Stimulated activated CD8-positive, alpha-beta memory T cell treated with anti-CD3 and anti-CD28 coated beads, Interleukin-7, amount 100 ng/mL, for 1 hour (primary cell): Measurements from ENCODE around the gene PRG3.
"Not testable (repeated sequence)": the region's sequence is repeated elsewhere in the genome, so short reads cannot be mapped to it uniquely, and the experiment has no call there.

Experiments
- DNase-seq, 2 donors: peaks; one replicate each; pipeline ENCODE4 v3.0.0-alpha.2; 2020; ENCODE audit warnings: low read depth in 2 of 2

Gene PRG3

DNA sequence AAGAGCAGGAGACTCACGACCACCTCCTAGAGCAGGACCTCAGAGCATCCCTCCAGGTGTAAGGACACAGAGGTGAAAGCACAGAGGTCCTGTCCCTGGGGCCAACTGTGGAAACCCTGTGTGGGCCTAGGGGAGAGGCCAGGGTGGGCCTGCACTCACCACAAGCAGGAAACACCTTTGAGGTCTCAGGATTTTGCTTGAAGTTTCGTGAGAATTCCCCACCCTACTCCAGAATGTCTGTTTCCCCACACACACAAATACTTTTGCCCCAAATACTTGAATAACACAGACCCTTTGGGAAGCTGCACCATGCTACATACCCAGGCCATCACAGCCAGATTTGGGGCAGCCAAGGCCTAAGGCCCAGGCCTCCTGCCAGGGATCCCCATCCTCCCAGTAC lies 27.8 kb upstream of the PRG3 start:
- no peak for DNase-seq

DNA sequence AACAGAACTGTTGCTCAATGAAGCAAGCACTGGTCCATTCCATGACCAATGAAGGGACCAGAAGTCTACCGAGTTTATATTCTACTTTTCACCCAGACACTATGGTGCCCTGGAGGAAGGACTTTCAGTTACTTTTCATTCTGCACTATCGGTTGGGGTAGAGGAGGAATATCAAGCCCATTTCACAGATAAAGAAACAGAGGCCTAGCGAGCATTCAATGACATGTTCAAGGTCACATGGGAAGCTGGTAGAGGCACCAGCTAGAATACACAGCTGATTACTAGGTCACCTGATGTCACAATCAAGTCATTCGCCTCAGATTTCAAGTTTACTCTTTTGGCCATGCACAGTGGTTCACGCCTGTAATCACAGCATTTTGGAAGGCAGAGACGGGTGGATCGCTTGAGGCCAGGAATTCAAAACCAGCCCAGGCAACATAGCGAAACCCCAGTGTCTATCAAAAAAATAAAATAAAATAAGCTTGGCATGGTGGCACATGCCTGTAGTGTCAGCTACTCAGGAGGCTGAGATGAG lies 27.1 kb upstream of the PRG3 start:
- no peak for DNase-seq

DNA sequence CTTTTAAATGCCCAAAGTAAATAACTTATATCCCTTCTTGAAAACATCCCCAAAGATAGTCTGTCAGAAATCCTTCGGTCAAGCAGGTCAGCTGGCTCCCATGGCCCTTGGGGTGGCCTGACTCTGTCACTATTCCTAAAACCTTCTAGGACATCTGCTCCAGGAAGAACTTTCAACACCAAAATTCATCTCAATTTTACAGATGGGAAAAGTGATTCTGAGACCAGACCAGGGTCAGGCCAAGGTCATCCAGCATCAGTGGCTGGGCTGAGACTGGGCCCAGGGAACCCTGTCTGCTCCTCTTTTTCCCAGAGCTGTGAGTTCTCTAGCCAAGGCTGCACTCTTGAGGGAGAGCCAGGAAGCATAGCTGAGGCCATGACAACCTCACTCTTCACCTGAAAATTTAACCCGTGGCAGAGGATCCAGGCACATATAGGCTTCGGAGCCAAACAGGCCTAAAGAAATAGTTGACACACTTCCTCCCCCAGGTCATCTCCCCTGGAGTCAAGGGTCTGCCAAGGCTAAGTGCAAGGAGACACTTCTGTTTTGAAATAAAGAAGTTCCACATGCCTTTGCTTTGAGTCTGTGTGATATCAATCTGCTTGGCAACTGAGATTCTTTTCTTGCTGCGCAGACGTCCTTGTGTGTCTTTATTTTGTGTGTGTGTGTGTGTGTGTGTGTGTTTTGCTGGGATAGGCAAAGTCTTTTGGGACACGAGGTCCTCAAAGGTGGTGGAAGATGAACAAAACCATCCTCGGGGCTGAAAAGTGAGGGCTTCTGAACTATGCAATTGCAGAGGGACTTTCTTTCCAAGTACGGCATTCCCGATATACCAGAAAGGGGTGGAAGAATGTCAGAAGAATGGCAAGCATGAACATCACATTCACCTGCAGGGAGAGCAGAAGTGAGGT lies 26.3 kb upstream of the PRG3 start:
- DNase-seq = no peak

DNA sequence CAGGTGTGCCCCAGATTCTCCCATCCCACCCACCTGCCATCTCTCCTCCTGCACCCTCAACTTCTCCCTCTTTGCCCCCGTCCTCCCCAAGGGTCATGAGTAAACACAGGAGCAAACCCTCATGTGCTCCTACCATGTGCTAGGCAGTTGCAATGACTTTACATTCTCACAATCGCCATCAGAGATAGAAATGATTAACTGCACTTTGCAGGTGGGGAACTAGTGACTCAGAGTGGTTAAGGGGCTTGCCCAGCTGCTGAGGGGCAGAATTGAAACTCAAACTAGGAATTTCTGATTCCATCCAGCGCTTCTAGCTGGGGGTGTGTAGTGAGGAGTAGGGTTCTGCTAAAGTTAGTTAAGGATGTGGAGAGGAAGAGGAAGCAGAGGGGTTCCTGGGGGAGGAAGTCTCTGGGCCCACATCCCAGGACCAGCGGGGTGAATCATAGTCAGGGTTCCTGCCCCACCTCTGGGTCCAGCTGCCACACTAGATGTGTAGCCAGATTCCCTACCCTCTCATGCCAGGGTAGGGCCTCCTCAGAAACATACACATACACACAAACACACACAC lies 25.5 kb upstream of the PRG3 start:
- DNase-seq = no peak

DNA sequence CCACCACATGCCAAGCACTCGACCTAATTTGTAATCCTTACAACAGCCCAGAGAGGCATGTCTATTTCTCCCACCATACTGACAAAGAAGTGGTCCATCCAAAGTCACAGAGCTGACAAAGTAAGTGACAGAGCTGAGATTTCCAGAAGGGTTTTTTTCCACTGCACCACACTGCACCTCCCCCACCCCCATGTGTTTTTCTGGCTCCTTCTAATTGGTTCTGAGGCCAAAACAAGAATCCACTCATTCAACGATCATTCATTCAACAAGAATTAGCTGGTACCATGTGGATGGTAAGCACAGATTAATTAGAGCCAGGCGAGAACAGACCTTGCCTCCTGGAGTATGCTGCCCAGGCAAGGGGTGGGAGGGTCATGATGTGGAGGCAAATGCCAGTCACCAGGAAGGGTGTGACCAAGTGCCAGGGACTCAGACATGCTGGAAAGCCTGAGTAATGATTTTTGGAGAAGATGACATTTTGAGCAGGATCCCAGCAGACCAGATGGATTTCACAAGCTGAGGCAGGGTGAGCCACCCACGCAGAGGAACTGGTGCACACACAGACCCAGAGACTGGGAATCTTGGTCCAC lies 24.4 kb upstream of the PRG3 start:
- DNase-seq = no peak

DNA sequence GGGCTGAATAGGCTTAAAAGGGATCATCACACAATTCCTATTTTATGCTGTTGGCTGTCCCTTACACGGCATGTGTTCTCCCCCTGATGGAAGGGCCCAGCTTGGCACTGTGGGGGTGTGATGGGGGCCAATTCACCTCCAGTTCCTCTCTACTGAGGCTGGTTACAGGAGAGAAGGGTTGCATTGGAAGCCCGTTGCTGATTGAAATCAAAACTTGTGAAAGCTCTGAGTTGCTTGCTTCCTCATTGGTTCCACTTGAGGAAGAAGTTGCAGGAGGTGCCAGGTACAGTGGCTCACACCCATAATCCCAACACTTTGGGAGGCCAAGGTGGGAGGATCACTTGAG lies 22.8 kb upstream of the PRG3 start:
- DNase-seq = no peak

DNA sequence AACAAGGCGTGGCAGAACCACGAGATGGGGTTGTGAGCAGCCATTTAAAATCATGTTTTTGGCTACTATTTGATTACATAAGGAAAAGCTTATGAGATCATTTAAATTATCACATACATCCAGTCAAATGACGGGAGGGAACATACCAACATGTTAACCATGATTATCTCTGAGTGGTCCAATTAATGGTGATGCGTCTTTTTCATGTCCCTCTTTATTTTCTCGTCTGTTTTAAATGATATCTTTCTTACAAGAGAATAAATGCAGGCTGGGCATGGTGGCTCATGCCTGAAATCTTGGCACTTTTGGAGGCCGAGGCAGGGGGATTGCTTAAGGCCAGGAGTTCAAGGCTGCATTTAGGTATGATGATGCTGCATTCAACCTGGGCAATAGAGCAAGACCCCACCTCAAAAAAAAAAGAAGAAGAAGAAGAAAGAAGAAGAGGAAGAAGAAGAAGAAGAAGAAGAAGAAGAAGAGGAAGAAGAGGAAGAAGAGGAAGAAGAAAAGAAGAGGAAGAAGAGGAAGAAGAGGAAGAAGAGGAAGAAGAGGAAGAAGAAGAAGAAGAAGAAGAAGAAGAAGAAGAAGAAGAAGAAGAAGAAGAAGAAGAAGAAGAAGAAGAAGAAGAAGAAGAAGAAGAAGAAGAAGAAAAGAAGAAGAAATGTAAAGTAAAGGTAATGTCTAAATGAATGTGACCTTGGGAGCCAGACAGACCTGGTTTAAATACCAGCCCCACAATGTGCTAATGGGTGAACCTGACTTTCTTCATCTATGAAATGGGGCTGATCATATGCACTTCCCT lies 22.3 kb upstream of the PRG3 start:
- not testable (repeated sequence) for DNase-seq

DNA sequence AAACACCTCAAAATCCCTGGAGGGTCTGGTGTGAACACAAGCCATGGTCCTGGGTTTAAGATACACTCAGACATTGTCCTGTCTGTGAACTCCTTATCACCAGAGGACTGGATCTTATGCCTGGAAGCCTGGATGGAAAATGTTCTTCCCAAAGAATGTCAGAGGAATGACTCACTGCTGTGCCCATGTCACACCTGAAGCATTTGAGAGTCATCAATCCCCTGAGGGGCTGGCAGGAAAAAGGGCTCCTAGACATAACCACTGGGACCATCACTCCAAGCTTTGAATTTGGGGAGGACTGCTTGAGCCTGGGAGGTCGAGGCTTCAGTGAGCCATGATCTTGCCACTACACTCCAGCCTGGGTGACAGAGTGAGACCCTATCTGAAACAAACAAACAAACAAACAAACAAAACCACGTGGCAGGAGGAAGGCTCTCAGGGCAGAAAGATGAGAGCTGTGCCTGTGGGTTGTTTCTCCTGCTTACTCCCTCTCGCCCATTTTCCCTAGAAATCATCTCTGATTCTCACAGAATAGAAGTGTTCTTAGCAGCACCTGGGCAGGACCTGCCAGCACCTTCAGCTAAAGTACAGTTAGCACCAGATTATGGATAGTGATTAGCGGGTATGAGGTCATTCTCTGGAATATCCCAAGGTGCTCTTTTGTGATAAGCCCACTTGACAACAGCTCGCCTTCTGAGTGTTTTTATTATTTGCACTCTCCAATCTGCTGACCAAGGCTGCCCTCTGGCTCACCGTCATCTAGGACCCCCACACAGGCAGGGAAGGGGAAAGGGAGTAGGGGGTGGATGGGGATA lies 21.4 kb upstream of the PRG3 start:
- DNase-seq = no peak

DNA sequence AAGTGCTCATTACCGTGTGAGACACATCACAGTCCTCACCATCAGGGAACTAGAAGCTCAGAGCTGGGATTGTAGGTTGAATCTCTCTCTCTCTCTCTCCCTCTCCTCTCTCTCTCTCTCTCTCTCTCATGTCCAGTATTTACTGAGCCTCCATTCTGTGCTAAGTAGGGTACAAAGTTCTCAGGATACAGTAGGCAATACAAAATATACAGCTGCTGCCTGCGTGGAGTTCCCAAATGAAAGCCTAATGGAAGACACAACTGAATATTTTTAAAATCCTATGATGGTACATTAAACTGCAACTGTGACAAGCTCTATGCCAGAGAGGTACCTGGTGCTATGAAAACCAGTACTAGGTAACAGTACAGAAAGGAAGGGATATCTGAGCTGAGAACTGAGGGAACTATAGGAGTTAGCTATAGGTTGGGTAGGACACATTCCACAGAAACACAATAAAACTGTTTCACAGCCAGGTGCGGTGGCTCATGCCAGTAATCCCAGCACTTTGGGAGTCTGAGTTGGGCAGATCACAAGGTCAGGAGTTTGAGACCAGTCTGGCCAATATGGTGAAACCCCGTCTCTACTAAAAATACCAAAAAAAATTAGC lies 19.1 kb upstream of the PRG3 start:
- no peak for DNase-seq

DNA sequence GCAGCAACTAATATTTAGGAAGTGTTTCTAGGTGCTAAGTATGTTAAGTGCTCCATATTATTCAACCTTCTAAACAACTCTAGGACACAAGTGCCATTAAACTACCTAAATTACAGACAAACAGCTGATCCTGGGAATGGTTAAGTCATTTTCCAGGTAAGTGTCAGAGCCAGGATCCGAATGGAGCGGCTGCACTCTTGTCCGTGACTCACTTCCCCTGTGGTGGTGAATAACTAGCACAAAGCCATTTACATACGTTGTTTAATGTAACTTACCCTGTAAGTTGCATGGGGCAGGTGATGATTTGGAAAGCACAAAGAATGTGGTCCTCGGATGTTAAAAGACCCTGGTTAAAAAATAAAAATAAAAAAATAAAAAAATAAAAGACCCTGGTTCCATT lies 18.3 kb upstream of the PRG3 start:
- no peak for DNase-seq

DNA sequence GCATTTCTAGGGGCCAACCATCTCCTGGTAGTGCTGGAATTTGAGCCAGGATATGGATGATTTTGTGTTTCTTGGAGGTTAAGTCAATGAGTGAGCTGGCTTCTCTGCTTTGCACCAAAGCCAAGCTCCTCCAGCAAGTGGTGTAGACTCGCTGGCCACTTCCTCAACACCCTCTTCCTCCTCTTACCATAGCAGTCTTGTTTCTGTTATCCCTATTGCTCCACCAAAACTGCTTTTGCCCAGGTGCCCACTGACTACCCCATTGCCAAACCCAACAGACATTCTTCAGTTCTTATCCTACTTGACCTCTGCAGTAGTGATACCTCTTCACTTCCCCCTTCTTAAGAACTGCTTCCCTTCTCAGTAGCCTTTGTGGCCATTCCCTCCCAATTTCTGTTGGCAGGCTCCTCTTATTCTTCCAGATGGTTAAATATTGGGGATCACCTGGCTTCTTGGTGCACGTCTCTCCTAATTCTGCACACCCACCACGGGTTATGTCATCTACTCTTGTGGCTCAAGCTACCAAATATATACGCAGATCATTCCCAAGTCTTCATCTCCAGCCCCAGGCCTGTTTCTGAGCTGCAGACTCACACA lies 16.5 kb upstream of the PRG3 start:
- no peak for DNase-seq

DNA sequence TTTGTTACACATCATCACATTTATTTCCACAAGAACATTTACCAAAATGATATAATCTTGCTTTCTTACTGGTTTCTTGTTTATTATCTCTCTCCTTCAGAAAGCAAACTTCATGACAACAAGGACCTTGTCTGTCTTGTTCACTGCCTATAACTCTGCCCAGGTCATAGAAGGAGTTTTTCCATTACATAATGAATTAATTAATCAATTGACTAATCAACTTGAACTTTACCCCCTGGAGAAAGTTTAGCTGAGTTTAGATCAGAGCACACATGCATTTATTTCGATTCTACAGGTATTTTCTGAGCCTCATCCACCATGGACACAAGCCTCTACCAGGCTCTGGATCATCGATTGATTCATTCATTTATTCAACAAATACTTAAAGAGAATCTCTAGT lies 15.8 kb upstream of the PRG3 start:
- no peak for DNase-seq

DNA sequence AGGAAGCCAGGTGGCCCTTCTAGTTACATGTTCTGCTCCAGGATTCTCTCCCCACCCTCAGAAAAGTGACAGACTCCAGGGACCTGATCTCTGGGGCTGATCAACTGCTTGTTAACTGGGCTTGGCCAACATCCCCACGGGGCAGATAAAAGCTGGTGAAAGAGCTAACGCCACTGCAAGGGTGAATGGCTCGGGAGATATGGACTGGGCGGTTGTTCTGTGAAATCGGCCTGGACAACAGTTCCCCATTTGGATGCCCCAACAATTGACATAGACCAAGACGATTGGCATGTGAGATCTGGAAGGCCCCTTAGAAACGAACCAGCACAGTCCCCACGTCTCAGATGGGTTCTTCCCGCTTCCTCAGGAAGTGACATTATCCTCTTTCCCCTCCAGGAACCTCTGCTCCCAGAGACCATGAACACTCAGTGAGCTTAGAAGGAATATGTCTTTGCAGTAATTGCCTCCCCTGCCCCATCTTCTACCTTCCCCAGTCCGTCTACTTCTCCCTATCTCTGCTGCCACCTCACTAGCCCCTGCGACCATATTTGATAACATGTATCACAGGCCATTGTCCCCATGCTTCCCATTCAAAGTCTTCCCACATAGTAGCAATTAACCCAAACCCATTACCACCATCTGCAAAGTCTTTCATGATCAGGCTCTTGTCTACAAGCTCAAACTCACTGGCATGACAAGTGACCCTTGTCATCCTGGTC lies 15.1 kb upstream of the PRG3 start:
- no peak for DNase-seq

DNA sequence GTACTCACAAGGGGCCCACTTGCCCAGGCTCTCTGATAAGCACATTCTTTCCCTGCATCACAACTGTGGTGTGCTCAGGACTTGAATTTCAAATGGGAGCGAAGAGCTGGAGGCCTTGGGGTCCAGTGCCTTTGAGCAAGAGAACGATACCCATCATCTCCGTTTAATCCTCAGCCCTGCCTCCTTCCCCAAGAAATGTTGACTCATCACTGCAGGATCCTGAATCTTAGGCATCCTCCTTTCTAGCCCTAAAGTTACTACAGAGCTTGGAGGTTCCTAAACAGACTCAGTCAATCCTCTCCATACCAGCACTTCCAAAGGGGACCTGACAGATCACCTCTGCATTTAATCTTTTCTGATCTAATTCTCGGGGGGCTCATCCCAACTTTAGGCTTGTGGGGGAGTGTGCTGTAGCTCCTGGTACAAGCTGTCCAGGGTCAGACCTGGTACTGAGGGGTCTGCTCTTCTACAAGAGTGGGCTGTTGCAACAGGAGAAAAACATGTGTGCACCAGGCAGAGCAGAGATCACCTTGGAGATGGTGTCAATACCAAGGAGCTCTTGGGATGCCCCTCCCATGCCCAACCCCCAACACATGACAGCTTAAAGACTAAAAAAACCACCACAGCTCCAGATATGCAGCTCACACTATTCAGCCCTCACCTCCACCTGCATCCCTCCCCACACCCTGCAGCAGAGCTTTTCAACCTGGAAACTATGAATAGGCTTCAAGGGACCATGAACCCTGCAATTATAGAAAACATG lies 13.4 kb upstream of the PRG3 start:
- DNase-seq = no peak

DNA sequence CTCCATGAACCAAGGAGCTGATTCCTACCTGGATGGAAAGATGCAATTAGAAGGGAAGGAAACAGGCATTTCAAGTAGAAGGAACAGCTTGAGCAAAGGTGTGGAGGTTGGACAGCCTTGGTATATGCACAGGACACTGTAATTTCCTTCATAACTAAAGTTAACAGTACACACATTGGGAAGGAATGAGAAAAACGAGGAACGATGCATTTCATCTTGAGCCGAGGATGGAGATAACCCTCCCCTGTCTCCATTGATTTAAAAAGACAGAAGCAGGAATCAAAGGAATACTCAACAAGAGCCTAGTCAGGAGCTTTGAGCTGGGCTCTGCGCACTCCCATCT lies 11.8 kb upstream of the PRG3 start:
- DNase-seq = no peak

DNA sequence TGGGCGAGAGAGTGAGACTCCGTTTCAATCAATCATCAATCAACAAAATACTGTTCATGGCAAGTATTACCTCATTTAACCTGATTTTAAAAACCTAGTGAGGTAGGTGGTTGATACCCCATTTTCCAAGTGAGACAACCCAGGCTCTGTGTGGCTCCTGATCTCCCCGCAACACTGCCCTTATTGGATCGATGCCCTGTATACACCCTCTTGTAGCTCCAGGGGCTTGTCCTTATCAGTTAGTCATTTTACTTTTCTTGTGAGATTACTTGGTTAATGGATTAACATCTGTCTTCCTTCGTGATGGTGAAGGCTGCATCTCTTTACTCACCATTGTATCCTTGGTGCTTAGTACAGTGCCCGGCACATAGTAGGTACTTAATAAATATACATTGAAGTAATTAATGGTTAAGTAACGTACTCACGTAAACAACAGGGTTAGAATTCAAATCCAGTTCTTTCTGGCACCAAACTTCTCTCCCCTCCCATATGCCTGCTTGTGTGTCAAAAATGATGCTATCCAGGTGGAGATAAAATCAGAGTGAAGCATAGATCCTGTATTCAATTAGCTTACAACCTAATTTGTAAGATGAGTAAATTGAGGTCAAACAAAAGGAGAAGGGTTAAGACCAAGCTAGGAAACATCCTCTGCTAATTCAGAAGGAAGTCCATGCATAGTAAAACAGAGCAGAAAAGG lies 11.3 kb upstream of the PRG3 start:
- no peak for DNase-seq

DNA sequence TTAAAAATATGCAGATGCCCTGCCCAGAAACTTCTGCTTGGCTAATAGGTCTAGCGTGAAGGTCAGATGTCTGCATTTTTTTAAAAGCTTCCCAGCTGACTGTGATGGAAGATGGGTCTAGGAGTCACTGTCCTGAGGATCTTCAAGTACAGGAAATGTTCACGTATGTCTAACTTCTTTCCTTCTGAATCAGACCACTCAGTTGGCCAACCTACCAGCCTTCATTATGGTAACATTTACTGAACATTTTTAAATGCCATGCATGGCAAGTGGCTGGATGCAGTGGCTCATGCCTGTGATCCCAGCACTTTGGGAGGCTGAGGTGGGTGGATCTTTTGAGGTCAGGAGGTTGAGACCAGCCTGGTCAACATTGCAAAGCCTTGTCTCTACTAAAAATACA lies 10.6 kb upstream of the PRG3 start:
- no peak for DNase-seq

DNA sequence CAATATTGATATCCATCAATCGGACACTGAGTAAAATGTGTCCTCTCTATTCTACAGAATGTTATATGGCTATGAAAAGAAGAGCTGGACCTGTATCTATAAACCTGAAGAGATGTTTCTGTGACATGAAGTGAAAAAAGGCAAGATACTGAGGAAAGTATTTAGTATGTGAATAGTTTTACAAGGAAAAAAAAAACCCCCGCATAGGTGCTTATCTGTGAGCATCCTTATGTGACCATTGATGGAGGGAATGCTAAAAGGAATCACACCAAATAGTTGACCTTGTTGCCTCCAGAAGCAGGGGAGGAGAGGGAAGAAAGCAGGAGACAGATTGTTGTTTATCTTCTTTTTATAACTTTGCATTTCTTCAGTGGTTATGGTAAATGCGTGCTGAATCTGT lies 10.2 kb upstream of the PRG3 start:
- no peak for DNase-seq

DNA sequence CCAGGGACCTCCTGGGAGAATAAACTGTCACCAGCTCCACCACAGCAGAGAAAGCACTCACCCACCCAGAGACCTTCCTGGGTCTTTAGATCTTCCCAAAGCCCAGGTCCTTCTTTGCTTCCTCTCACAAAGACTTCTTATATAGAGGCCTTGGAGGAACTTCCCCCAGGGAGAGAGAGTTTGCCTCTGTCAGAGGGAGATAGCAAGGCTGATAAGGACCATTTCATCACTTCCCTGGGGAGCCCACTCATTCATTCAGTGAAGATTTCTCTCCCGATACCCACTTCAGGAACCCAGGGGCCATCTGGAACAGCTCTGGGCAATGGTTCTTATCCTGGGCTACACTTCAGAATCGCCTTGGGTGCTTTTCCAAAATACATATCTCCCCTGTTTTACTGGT lies 9.6 kb upstream of the PRG3 start, which contains the start of gene PRG2:
TSS of gene PRG2 (minus strand) at position 116 of the 400 bp plus-strand sequence. CDS start 706 bp downstream, outside the sequence.
- no peak for DNase-seq
